H9 (cell line): ENCODE results near the gene SNRPD1. TPM values are rescaled to one million over a fixed set of nuclear protein-coding genes. Genes with fewer than 3 reads are reported as not detected.

Experiments
- DNase-seq: peaks from one replicate; pipeline ENCODE4 v3.0.0-alpha.2; 2017
- H2AFZ ChIP-seq: one replicate; pipeline ENCODE4 v1.6.1; 2013; ENCODE audit warnings: mild to moderate bottlenecking, low read length, control low read depth, moderate library complexity
- H2AK5ac ChIP-seq: 2 replicates; pipeline ENCODE4 v1.6.1; 2013; ENCODE audit warnings: low read length, control low read depth, mixed read lengths; ENCODE audit not compliant: insufficient read length
- H2BK120ac ChIP-seq: one replicate; pipeline ENCODE4 v1.6.1; 2013; ENCODE audit warnings: low read depth, mild to moderate bottlenecking, low read length, control low read depth, inconsistent platforms; ENCODE audit not compliant: poor library complexity, severe bottlenecking
- H2BK12ac ChIP-seq: 2 replicates; pipeline ENCODE4 v1.6.1; 2013; ENCODE audit warnings: low read length, control low read depth, mixed read lengths, low read depth; ENCODE audit not compliant: insufficient read length
- H2BK15ac ChIP-seq: 2 replicates; pipeline ENCODE4 v1.6.1; 2013; ENCODE audit warnings: low read depth, low read length, control low read depth
- H2BK20ac ChIP-seq: one replicate; pipeline ENCODE4 v1.6.1; 2013; ENCODE audit warnings: low read depth, mild to moderate bottlenecking, low read length, control low read depth, inconsistent platforms; ENCODE audit not compliant: poor library complexity, severe bottlenecking
- H2BK5ac ChIP-seq: 2 replicates; pipeline ENCODE4 v1.6.1; 2013; ENCODE audit warnings: low read length, control low read depth, mixed read lengths; ENCODE audit not compliant: insufficient read length
- H3K14ac ChIP-seq: 2 replicates; pipeline ENCODE4 v1.6.1; 2013; ENCODE audit warnings: low read length, control low read depth; ENCODE audit not compliant: insufficient read depth
- H3K18ac ChIP-seq: 2 replicates; pipeline ENCODE4 v1.6.1; 2013; ENCODE audit warnings: low read depth, mild to moderate bottlenecking, mixed read lengths, low read length, control low read depth; ENCODE audit not compliant: insufficient read length
- H3K23ac ChIP-seq: 2 replicates; pipeline ENCODE4 v1.6.1; 2013; ENCODE audit warnings: low read length, control low read depth, mixed read lengths, low read depth; ENCODE audit not compliant: insufficient read length
- H3K23me2 ChIP-seq: 2 replicates; pipeline ENCODE4 v1.6.1; 2013; ENCODE audit warnings: low read depth, mild to moderate bottlenecking, mixed read lengths, low read length, control low read depth; ENCODE audit not compliant: insufficient read length, poor library complexity, severe bottlenecking
- H3K27ac ChIP-seq: 2 replicates; pipeline ENCODE4 v1.5.1; 2013; ENCODE audit warnings: low read length, control low read depth, mixed read lengths, low read depth; ENCODE audit not compliant: insufficient read length
- H3K27me3 ChIP-seq: 2 replicates; pipeline ENCODE4 v1.6.1; 2013; ENCODE audit warnings: low read length, control low read depth, inconsistent platforms; ENCODE audit not compliant: insufficient read depth
- H3K4ac ChIP-seq: 2 replicates; pipeline ENCODE4 v1.6.1; 2013; ENCODE audit warnings: low read depth, mild to moderate bottlenecking, control low read depth, inconsistent platforms, low read length, moderate library complexity
- H3K4me1 ChIP-seq: 2 replicates; pipeline ENCODE4 v1.6.1; 2013; ENCODE audit warnings: low read length, control low read depth, inconsistent platforms; ENCODE audit not compliant: insufficient read depth
- H3K4me2 ChIP-seq: 2 replicates; pipeline ENCODE4 v1.6.1; 2013; ENCODE audit warnings: low read length, control low read depth, mixed read lengths; ENCODE audit not compliant: insufficient read length, insufficient read depth
- H3K56ac ChIP-seq: 2 replicates; pipeline ENCODE4 v1.6.1; 2013; ENCODE audit warnings: low read depth, mild to moderate bottlenecking, mixed read lengths, low read length, control low read depth; ENCODE audit not compliant: insufficient read length
- H3K79me1 ChIP-seq: 2 replicates; pipeline ENCODE4 v1.6.1; 2013; ENCODE audit warnings: low read depth, mild to moderate bottlenecking, moderate library complexity, low read length, control low read depth, inconsistent platforms; ENCODE audit not compliant: insufficient read depth, poor library complexity, severe bottlenecking
- H3K79me2 ChIP-seq: 2 replicates; pipeline ENCODE4 v1.6.1; 2013; ENCODE audit warnings: low read length, control low read depth, inconsistent platforms; ENCODE audit not compliant: insufficient read depth
- H3K9ac ChIP-seq: 2 replicates; pipeline ENCODE4 v1.6.1; 2013; ENCODE audit warnings: low read length, control low read depth, mixed read lengths; ENCODE audit not compliant: insufficient read length; ENCODE audit errors: extremely low read depth
- H3K9me3 ChIP-seq: one replicate; pipeline ENCODE4 v1.6.1; 2013; ENCODE audit warnings: low read depth, low read length, inconsistent platforms; ENCODE audit not compliant: control insufficient read depth
- H3T11ph ChIP-seq: one replicate; pipeline ENCODE4 v1.6.1; 2013; ENCODE audit warnings: mild to moderate bottlenecking, low read length, control low read depth, inconsistent platforms
- H4K20me1 ChIP-seq: one replicate; pipeline ENCODE4 v1.6.1; 2013; ENCODE audit not compliant: control insufficient read depth, insufficient read length, insufficient read depth
- H4K5ac ChIP-seq: 2 replicates; pipeline ENCODE4 v1.6.1; 2013; ENCODE audit warnings: low read depth, mild to moderate bottlenecking, mixed read lengths, low read length, control low read depth; ENCODE audit not compliant: insufficient read length
- H4K8ac ChIP-seq: replicated peaks from 2 replicates; pipeline ENCODE4 v1.6.1; 2013; ENCODE audit warnings: low read length, control low read depth, mixed read lengths, low read depth; ENCODE audit not compliant: insufficient read length
- H4K91ac ChIP-seq: 2 replicates; pipeline ENCODE4 v1.6.1; 2013; ENCODE audit warnings: low read depth, mild to moderate bottlenecking, moderate library complexity, mixed read lengths, low read length, control low read depth; ENCODE audit not compliant: insufficient read length
- H3K27ac Mint-ChIP-seq, 3 experiments: 2 replicates in 2 of 3; 3 replicates in 1 of 3; pipeline ENCODE4 v1.8.0; 2020 to 2021; ENCODE audit warnings: mixed read lengths in 3 of 3, mild to moderate bottlenecking in 1 of 3, moderate library complexity in 1 of 3
- H3K27me3 Mint-ChIP-seq: 2 replicates; pipeline ENCODE4 v1.8.0; 2021; ENCODE audit warnings: low read depth, mild to moderate bottlenecking, moderate library complexity, mixed read lengths
- H3K36me3 Mint-ChIP-seq, 3 experiments: 2 replicates in 2 of 3; 3 replicates in 1 of 3; pipeline ENCODE4 v1.8.0; 2020 to 2021; ENCODE audit warnings: low read depth in 3 of 3, mixed read lengths in 3 of 3; ENCODE audit not compliant: insufficient read depth in 1 of 3
- H3K4me1 Mint-ChIP-seq, 2 experiments: 2 replicates each; pipeline ENCODE4 v1.8.0; 2020; ENCODE audit warnings: mixed read lengths in 2 of 2
- H3K4me3 Mint-ChIP-seq, 2 experiments: 2 replicates in 1 of 2; 3 replicates in 1 of 2; pipeline ENCODE4 v1.8.0; 2020 to 2021; ENCODE audit warnings: mild to moderate bottlenecking in 2 of 2, mixed read lengths in 2 of 2, moderate library complexity in 1 of 2
- H3K9me3 Mint-ChIP-seq, 2 experiments: 2 replicates in 1 of 2; 3 replicates in 1 of 2; pipeline ENCODE4 v1.8.0; 2020; ENCODE audit warnings: mild to moderate bottlenecking in 2 of 2, mixed read lengths in 2 of 2, moderate library complexity in 1 of 2
- total RNA-seq: library from RNA; stranded (reverse); gene quantifications from 2 replicates; pipeline ENCODE4 v1.2.1, GENCODE V29; 2021
- TF ChIP-seq, protein P1 (sequence below): fragments of 200-600 bp; sonication (generic); conservative IDR thresholded peaks from 3 replicates; pipeline ENCODE4 v1.8.0; 2021; ENCODE audit warnings: antibody characterized with exemption, mild to moderate bottlenecking

The SNRPD1 gene
- total RNA-seq, 1 experiment from 2014 or later = 178 TPM

GRCh38 chr18:21571772-21572171 is 40.3 kb upstream of the SNRPD1 start:
- DNase-seq = no peak
- Histone ChIP-seq H4K91ac (no peak overlapping the region), H3K9me3 (no peaks in the 10 kb centered on the region), H2AK5ac (no peak overlapping the region), H3K4ac (no peak overlapping the region), H2BK5ac (no peak overlapping the region), H3T11ph (no peak overlapping the region), H3K18ac (no peak overlapping the region), H3K14ac (no peak overlapping the region), H3K23me2 (no peaks in the 10 kb centered on the region), H3K79me2 (no peaks in the 10 kb centered on the region), H2BK15ac (no peak overlapping the region), H2AFZ (no peak overlapping the region), H3K9ac (no peak overlapping the region), H4K20me1 (no peaks in the 10 kb centered on the region), H2BK120ac (no peak overlapping the region), H3K56ac (no peak overlapping the region), H3K4me2 (no peak overlapping the region), H3K27me3 (no peaks in the 10 kb centered on the region), H3K27ac (no peak overlapping the region), H4K8ac (no peak overlapping the region), H3K23ac (no peak overlapping the region), H3K79me1 (no peaks in the 10 kb centered on the region), H2BK12ac (no peak overlapping the region), H3K4me1 (no peaks in the 10 kb centered on the region), H4K5ac (no peak overlapping the region), H2BK20ac (no peak overlapping the region)
- Mint-ChIP-seq H3K27ac (no peak overlapping the region), H3K9me3 (no peaks in the 10 kb centered on the region), H3K4me1 (no peaks in the 10 kb centered on the region), H3K36me3 (peaks cover 33 to 84% (median 67%) of the 10 kb centered on the region in 3 experiments), H3K27me3 (no peaks in the 10 kb centered on the region), H3K4me3 (no peak overlapping the region)
- TF ChIP-seq, protein P1, sequence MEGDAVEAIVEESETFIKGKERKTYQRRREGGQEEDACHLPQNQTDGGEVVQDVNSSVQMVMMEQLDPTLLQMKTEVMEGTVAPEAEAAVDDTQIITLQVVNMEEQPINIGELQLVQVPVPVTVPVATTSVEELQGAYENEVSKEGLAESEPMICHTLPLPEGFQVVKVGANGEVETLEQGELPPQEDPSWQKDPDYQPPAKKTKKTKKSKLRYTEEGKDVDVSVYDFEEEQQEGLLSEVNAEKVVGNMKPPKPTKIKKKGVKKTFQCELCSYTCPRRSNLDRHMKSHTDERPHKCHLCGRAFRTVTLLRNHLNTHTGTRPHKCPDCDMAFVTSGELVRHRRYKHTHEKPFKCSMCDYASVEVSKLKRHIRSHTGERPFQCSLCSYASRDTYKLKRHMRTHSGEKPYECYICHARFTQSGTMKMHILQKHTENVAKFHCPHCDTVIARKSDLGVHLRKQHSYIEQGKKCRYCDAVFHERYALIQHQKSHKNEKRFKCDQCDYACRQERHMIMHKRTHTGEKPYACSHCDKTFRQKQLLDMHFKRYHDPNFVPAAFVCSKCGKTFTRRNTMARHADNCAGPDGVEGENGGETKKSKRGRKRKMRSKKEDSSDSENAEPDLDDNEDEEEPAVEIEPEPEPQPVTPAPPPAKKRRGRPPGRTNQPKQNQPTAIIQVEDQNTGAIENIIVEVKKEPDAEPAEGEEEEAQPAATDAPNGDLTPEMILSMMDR = no peak
